GM23248 (cell line): ENCODE results near the gene GALNT10. TPM values are rescaled to one million over a fixed set of nuclear protein-coding genes. Genes with fewer than 3 reads are reported as not detected.
A peak's percentile ranks its signal among the peaks of the same experiment; 100 is the strongest.

ENCODE experiments used
- DNase-seq: peaks from one replicate; pipeline ENCODE4 v3.0.0-alpha.2; 2015
- H2AFZ ChIP-seq: fragments of 200-600 bp; sonication (generic); 2 replicates; pipeline ENCODE4 v1.6.1; 2016; ENCODE audit warnings: antibody characterized with exemption
- H3F3A ChIP-seq: fragments of 200-600 bp; sonication (generic); 2 replicates; pipeline ENCODE4 v1.6.1; 2016; ENCODE audit warnings: mild to moderate bottlenecking, antibody characterized with exemption, mixed run types; ENCODE audit not compliant: insufficient read depth
- H3K27ac ChIP-seq: fragments of 200-600 bp; sonication (generic); 2 replicates; pipeline ENCODE4 v1.5.1; 2016; ENCODE audit warnings: mild to moderate bottlenecking
- H3K27me3 ChIP-seq: fragments of 200-600 bp; sonication (generic); replicated peaks from 2 replicates; pipeline ENCODE4 v1.6.1; 2016; ENCODE audit warnings: mild to moderate bottlenecking; ENCODE audit not compliant: insufficient read depth
- H3K36me3 ChIP-seq: fragments of 200-600 bp; sonication (generic); 2 replicates; pipeline ENCODE4 v1.6.1; 2016; ENCODE audit warnings: low read depth, mild to moderate bottlenecking
- H3K4me1 ChIP-seq: fragments of 200-600 bp; sonication (generic); 2 replicates; pipeline ENCODE4 v1.6.1; 2016; ENCODE audit warnings: mild to moderate bottlenecking; ENCODE audit not compliant: insufficient read depth
- H3K4me2 ChIP-seq: fragments of 200-600 bp; sonication (generic); one replicate; pipeline ENCODE4 v1.6.1; 2016; ENCODE audit warnings: mild to moderate bottlenecking; ENCODE audit not compliant: unreplicated experiment
- H3K4me3 ChIP-seq: fragments of 200-600 bp; sonication (generic); 2 replicates; pipeline ENCODE4 v1.5.1; 2016; ENCODE audit warnings: mild to moderate bottlenecking
- H3K79me2 ChIP-seq: fragments of 200-600 bp; sonication (generic); 2 replicates; pipeline ENCODE4 v1.6.1; 2016; ENCODE audit warnings: mild to moderate bottlenecking; ENCODE audit not compliant: insufficient read depth
- H3K9ac ChIP-seq: fragments of 200-600 bp; sonication (generic); 2 replicates; pipeline ENCODE4 v1.6.1; 2016; ENCODE audit warnings: mild to moderate bottlenecking
- H3K9me2 ChIP-seq: fragments of 200-600 bp; sonication (generic); 2 replicates; pipeline ENCODE4 v1.6.1; 2016; ENCODE audit warnings: mixed run types, mild to moderate bottlenecking, moderate library complexity; ENCODE audit not compliant: insufficient read depth
- H3K9me3 ChIP-seq: fragments of 200-600 bp; sonication (generic); one replicate; pipeline ENCODE4 v1.6.1; 2017; ENCODE audit warnings: low read depth
- H4K20me1 ChIP-seq: fragments of 200-600 bp; sonication (generic); 2 replicates; pipeline ENCODE4 v1.6.0; 2016; ENCODE audit not compliant: insufficient read depth
- EZH2 ChIP-seq: fragments of 200-600 bp; sonication (generic); IDR thresholded peaks from 2 replicates; pipeline ENCODE4 v1.6.1; 2018; ENCODE audit warnings: antibody characterized with exemption, mild to moderate bottlenecking; ENCODE audit not compliant: insufficient read depth, poor library complexity, severe bottlenecking
- EZH2phosphoT487 ChIP-seq: fragments of 200-600 bp; sonication (generic); IDR thresholded peaks from 2 replicates; pipeline ENCODE4 v1.6.1; 2018; ENCODE audit warnings: antibody characterized with exemption, moderate library complexity, mild to moderate bottlenecking, low read depth; ENCODE audit not compliant: insufficient read depth
- WGBS, 2 experiments: methylation state at CpG; one replicate each; pipeline ENCODE4 v1.1.6; 2015 to 2017; ENCODE audit warnings: low lambda C conversion rate in 2 of 2, low coverage in 1 of 2; ENCODE audit errors: missing lambda C conversion rate in 2 of 2; 5-methylcytosine and 5-hydroxymethylcytosine counted together
- in situ Hi-C: fragments of 300-500 bp; cut with MboI; formaldehyde crosslinking; loops from 2 replicates; pipeline ENCODE4 v1.15.0; 2020
- polyA plus RNA-seq: library from polyadenylated mRNA; unstranded; fragments of >200 nt; fragmentation: Nextera tagmentation; extraction: Ambion mirVana; gene quantifications from 2 replicates; pipeline ENCODE4 v1.2.1, GENCODE V29; 2016
- total RNA-seq: library from RNA; depleted of rRNA; stranded (reverse); fragments of >200 nt; shearing (Covaris generic); gene quantifications from 2 replicates; pipeline ENCODE4 v1.2.3, GENCODE V29; 2014

The GALNT10 gene
- total and polyA plus RNA-seq, 2 experiments from 2014 or later, result 23.3 to 67.9 TPM

DNA sequence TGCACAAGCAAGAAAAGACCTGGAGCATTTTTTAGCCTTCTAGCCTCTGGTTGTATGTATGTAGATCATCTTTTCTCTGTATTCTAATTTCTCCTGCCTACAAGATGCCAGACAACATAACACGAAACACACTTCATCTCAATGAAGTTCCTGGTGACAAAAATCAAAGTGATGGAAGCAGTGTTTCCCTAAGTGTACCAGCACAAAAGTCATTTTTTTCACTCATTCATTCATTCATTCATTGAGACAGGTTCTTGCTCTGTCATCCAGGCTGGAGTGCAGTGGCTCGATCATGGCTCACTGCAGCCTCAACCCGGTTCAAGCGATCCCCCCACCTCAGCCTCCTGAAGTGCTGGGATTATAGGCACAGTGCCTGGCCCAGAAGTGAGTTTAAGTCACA is 183.7 kb downstream of the GALNT10 start:
- 94 to 97% methylated on average over 4 of the region's 4 CpGs for WGBS, 2 experiments
- Histone ChIP-seq H3K9me3 (no peaks in the 10 kb centered on the region), H3K9ac (no peak overlapping the region), H3K36me3 (peaks cover 13% of the 10 kb centered on the region; the same call in 1 of the 2 replicates), H2AFZ (no peak overlapping the region), H3K27ac (no peak overlapping the region), H3K4me1 (peaks cover 43% of the 10 kb centered on the region), H3F3A (peaks cover 28% of the 10 kb centered on the region), H3K4me3 (no peak overlapping the region), H3K4me2 (no peak overlapping the region), H3K79me2 (peaks cover 16% of the 10 kb centered on the region), H4K20me1 (no peaks in the 10 kb centered on the region), H3K9me2 (no peaks in the 10 kb centered on the region), H3K27me3 (no peaks in the 10 kb centered on the region)
- in situ Hi-C loops, result no loop called here
- TF ChIP-seq EZH2phosphoT487, result no peak
- no peak for TF ChIP-seq EZH2
- no peak for DNase-seq

DNA sequence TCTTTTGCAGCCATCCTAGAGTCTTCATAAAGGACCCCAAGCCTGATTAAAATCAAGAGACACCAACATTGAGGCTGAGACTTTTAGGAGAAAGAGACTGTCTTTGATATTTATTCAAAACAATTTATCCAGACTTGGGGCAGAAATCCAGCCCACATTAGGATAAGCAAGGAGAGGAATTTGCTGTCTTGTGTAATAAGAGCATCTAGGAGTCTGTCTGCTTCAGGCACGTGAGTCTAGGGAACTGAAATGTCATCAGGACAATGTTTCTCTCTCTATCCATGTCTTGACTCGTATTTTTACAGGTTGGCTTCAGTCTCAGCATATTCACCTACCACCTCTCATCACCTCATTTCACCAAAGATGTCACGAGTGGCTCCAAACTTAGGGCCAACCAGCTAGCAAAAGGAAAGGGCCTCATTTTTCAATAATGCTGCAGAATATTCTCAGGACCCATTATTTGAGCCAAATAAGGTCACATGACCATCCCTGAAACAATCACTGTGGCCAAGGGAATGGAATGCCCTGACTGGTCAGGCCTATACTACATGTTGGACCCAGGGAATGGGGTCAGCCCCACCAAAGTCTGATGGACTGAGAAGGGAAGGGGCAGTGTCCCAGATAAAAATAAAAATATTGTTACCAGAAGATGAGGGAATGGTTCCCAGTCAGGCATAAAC is 184.9 kb downstream of the GALNT10 start:
- DNase-seq, result peak; percentile 58

DNA sequence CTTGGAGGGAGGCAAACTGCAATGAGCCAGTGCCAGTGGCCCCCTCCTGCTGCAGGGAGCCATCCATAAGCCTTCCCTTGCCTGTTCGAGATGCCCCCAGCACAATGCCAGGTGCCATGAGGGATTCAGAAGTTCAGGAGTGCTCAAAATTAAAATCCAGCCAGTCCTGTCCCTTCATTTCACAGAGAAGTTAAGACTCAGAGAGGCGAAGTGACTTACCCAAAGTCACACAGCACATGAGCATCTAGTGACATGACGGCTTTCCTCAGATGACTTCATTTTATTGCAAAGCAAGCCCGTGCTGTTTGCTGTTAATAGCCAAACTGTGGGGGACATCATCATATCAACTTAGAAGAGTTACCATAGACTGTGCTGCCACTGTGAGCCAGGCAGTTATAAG is 185.9 kb downstream of the GALNT10 start:
- Histone ChIP-seq H3K36me3 (peaks cover 17% of the 10 kb centered on the region; the same call in 1 of the 2 replicates), H3K79me2 (peaks cover 16% of the 10 kb centered on the region), H3K4me2 (no peak overlapping the region), H3K4me3 (no peak overlapping the region), H2AFZ (no peak overlapping the region), H3K4me1 (peaks cover 21% of the 10 kb centered on the region), H3K27ac (no peak overlapping the region), H3K27me3 (no peaks in the 10 kb centered on the region), H3K9me2 (no peaks in the 10 kb centered on the region), H3K9me3 (no peaks in the 10 kb centered on the region), H4K20me1 (no peaks in the 10 kb centered on the region), H3K9ac (no peak overlapping the region), H3F3A (peaks cover 8% of the 10 kb centered on the region)
- in situ Hi-C loops, result no loop called here
- no peak for TF ChIP-seq EZH2phosphoT487
- no peak for TF ChIP-seq EZH2
- WGBS, 2 experiments, result 69 to 76% methylated on average over 4 of the region's 4 CpGs
- DNase-seq, result no peak

More for the DNA sequence above, 184.9 kb downstream of the GALNT10 start:
- no peak for TF ChIP-seq EZH2
- no peak for TF ChIP-seq EZH2phosphoT487
- in situ Hi-C loops, result no loop called here
- Histone ChIP-seq H3K4me3 (no peak overlapping the region), H3K27me3 (no peaks in the 10 kb centered on the region), H3K36me3 (peaks cover 13% of the 10 kb centered on the region; the same call in 1 of the 2 replicates), H3K9me2 (no peaks in the 10 kb centered on the region), H3K9ac (no peak overlapping the region), H3K79me2 (peaks cover 16% of the 10 kb centered on the region), H3F3A (peaks cover 16% of the 10 kb centered on the region), H3K4me2 (no peak overlapping the region), H3K27ac (peak overlapping the region; percentile 24; the same call in 1 of the 2 replicates), H3K9me3 (no peaks in the 10 kb centered on the region), H3K4me1 (peaks cover 31% of the 10 kb centered on the region), H4K20me1 (no peaks in the 10 kb centered on the region), H2AFZ (no peak overlapping the region)
- WGBS, 2 experiments, result 51 to 63% methylated on average over 3 of the region's 3 CpGs

DNA sequence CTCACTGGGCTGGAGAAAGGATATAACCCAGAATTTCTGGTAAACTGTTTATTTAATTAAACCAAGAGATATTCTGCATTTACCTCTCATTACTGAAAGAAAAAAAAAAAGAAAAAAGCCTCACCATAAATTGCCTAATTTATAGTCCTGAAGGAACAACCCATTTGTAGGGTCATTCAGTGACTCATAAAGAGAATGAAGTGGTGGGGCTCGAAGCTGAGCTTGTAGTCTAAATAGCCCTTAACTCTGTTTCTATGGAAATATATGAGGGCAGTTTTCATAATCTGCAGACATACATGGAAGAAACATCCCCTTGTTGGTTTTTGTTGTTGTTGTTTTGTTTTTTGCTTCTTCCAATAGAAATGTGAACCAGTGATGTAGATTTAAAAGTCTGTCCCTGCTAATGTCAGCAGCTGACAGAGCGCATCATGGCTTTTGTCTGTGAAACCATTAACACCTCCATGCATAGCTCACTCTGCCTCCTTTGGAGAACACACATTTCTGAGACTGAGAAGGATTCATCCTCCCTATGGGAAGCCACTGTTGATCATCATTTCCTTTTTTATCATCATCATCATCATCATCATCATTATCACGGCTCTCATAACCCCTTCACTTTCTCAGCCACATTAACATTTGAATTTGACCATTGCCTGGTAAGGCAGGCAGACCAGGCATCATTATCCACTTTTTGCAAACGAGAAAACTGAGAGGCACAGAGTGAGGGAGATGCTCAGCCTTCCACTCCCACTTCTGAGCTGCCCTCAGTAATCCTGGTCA is 187.4 kb downstream of the GALNT10 start:
- Histone ChIP-seq H3K36me3 (peaks cover 26% of the 10 kb centered on the region; the same call in 1 of the 2 replicates), H3K9ac (no peak overlapping the region), H2AFZ (no peak overlapping the region), H3K9me3 (no peaks in the 10 kb centered on the region), H3K4me2 (no peak overlapping the region), H3K27me3 (no peaks in the 10 kb centered on the region), H3K9me2 (no peaks in the 10 kb centered on the region), H3K27ac (no peak overlapping the region), H3K4me1 (0 out of 2 replicates have a peak, but pooled peaks cover 11% of the 10 kb centered on the region), H3F3A (no peaks in the 10 kb centered on the region), H3K4me3 (no peak overlapping the region), H3K79me2 (peaks cover 16% of the 10 kb centered on the region), H4K20me1 (no peaks in the 10 kb centered on the region)
- no peak for DNase-seq
- no peak for TF ChIP-seq EZH2phosphoT487
- no peak for TF ChIP-seq EZH2
- in situ Hi-C loops, result no loop called here
- 87 to 95% methylated on average over 4 of the region's 4 CpGs for WGBS, 2 experiments
